ENCODE results near the gene ZNF189.

- TF ChIP-seq POLR2A (IDR thresholded peaks at IDR 0.05) (no peak), CTCF (IDR thresholded peaks at IDR 0.05) (no peak)
Measured at GRCh38 chr9:101394687-101395086, 4.0 kb upstream of the ZNF189 start.
